HS-27A (cell line): ENCODE results near the gene LRRC37B.
"Not testable (repeated sequence)": the region's sequence is repeated elsewhere in the genome, so short reads cannot be mapped to it uniquely, and the experiment has no call there.

ENCODE experiments used
- DNase-seq: peaks from one replicate; pipeline ENCODE4 v3.0.0-alpha.2; 2012; ENCODE audit warnings: low read depth, missing footprints

Gene LRRC37B

DNA sequence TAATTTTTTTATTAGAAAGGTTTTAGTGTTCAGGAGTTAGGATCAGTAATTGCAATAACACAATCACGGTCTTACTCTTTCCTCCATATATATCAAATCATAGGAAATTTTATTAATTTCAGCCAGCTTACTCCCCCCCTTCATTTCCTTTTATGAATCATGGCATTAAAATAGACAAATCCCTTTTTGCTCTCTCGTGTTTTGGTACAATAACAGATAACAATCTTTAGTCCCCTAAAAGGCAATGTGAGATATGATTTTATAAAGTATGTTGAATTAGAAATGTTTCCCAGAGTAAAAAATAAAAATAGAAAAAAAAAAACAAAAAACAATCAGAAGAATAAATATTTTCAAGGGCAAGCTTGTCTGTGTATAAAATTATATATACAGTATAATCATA lies 92.5 kb downstream of the LRRC37B start:
- no peak for DNase-seq

DNA sequence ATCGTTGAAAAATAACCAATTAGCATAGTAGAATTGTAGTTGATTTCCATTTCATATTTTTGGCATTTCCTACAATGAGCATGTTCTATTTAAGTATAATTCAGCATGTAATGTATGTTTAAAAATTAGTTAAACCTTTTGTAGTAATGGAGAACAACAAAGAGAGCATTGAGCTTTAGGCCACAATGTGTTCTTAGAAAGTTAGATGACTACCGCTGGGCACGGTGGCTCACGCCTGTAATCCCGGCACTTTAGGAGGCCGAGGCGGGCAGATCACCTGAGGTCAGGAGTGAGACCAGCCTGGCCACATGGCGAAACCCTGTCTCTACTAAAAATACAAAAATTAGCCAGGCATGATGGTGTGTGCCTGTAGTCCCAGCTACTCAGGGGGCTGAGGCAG lies 93.1 kb downstream of the LRRC37B start:
- not testable (repeated sequence) for DNase-seq

- DNase-seq: no peak
These were observed 93.9 kb downstream of the LRRC37B start for GRCh38 chr17:32100971-32101631.

DNA sequence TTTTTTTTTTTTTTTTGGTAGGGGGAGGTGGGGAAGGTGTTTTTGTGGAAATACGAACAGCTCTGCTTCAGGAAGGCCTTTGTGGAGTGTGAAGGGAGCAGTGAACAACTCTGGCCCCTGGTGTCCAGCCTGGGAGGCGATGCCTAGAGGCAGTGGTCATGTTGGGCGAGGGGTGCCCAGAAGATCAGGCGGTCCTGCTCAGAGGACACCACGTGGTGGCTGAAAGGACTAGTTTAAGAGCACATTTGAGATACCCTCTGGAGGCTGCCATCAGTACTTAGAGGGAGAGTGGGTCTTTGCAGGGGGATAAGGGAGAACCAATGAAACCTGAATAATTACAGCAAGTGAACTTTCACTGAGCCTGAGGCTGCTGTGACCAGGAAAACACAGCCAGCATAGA lies 95.0 kb downstream of the LRRC37B start:
- no peak for DNase-seq

- DNase-seq: no peak
These were observed 95.5 kb downstream of the LRRC37B start for GRCh38 chr17:32102646-32103186.
